ENCODE data around the gene TMEM273. TPM values are rescaled to one million over a fixed set of nuclear protein-coding genes. Genes with fewer than 3 reads are reported as not detected.

Gene TMEM273
- polyA plus RNA-seq, 1 donor (not counting 4 experiments of a cell fraction or from before 2014, with no cell fraction given) = not detected

- FAIRE-seq = no peak
Observed at GRCh38 chr10:49175587-49176309, 12.4 kb downstream of the TMEM273 start.

GRCh38 chr10:49174926-49175500 lies 13.2 kb downstream of the TMEM273 start:
- H2AFZ ChIP-seq (ENCODE audit: control insufficient read depth, low read length) = no peak overlapping the region
- H3K9me1 ChIP-seq (ENCODE audit: control insufficient read depth, extremely low read depth, insufficient read depth, low read length) = no peaks in the 10 kb centered on the region
- H3K36me3 ChIP-seq (ENCODE audit: control insufficient read depth in 2 of 2, extremely low read depth in 1 of 2, insufficient read depth in 2 of 2, low read length in 2 of 2) = no peaks in the 10 kb centered on the region
- no peak overlapping the region for H3K9ac ChIP-seq (ENCODE audit: control insufficient read depth, extremely low read depth, insufficient read depth, low read length)
- H3K27ac ChIP-seq (ENCODE audit: control insufficient read depth, insufficient read depth, low read length) = no peak overlapping the region
- H3K79me2 ChIP-seq (ENCODE audit: control insufficient read depth, insufficient read depth, low read length) = no peaks in the 10 kb centered on the region
- H4K20me1 ChIP-seq (ENCODE audit: control insufficient read depth, extremely low read depth, insufficient read depth, low read length) = no peaks in the 10 kb centered on the region
- H3K4me3 ChIP-seq (ENCODE audit: control insufficient read depth in 2 of 3, extremely low read depth in 1 of 3, insufficient read depth in 2 of 3, low read depth in 1 of 3, low read length in 3 of 3) = no peak overlapping the region
- peaks cover 1% of the 10 kb centered on the region for H3K27me3 ChIP-seq (ENCODE audit: control insufficient read depth, extremely low read depth, insufficient read depth, low read length)
- FAIRE-seq = no peak
- TF ChIP-seq CTCF (optimal IDR thresholded peaks at IDR 0.05 in 1 of 3, IDR thresholded peaks at IDR 0.05 in 1 of 3, conservative IDR thresholded peaks at IDR 0.05 in 1 of 3; ENCODE audit: extremely low read depth in 1 of 3, insufficient read depth in 2 of 3, low read length in 3 of 3) = no peak
- no peak for TF ChIP-seq EZH2 (IDR thresholded peaks at IDR 0.05; ENCODE audit: low read length)
- no peak for DNase-seq (ENCODE audit: low read depth, low spot score)
- H3K9me3 ChIP-seq (ENCODE audit: control insufficient read depth, low read depth, low read length) = no peaks in the 10 kb centered on the region
- no peak overlapping the region for H3K4me2 ChIP-seq (ENCODE audit: control insufficient read depth, extremely low read depth, insufficient read depth, low read depth, low read length)
- peaks cover 6% of the 10 kb centered on the region for H3K4me1 ChIP-seq (ENCODE audit: control insufficient read depth, extremely low read depth, insufficient read depth, low read length)
- dilution Hi-C loops (cut with MboI; ENCODE audit: extremely low pct_ligation_motif_present, low sequenced_read_pairs) = no loop called here

More at GRCh38 chr10:49175587-49176309, 12.4 kb downstream of the TMEM273 start:
- no peak overlapping the region for H3K9ac ChIP-seq (ENCODE audit: control insufficient read depth, extremely low read depth, insufficient read depth, low read length)
- H3K9me1 ChIP-seq (ENCODE audit: control insufficient read depth, extremely low read depth, insufficient read depth, low read length) = no peaks in the 10 kb centered on the region
- H3K4me3 ChIP-seq (ENCODE audit: control insufficient read depth in 2 of 3, extremely low read depth in 1 of 3, insufficient read depth in 2 of 3, low read depth in 1 of 3, low read length in 3 of 3) = no peak overlapping the region
- H3K27me3 ChIP-seq (ENCODE audit: control insufficient read depth, extremely low read depth, insufficient read depth, low read length) = peaks cover 4% of the 10 kb centered on the region
- H3K4me2 ChIP-seq (ENCODE audit: control insufficient read depth, extremely low read depth, insufficient read depth, low read depth, low read length) = no peak overlapping the region
- no peak for DNase-seq (ENCODE audit: low read depth, low spot score)
- TF ChIP-seq EZH2 (IDR thresholded peaks at IDR 0.05; ENCODE audit: low read length) (no peak), CTCF (optimal IDR thresholded peaks at IDR 0.05 in 1 of 3, IDR thresholded peaks at IDR 0.05 in 1 of 3, conservative IDR thresholded peaks at IDR 0.05 in 1 of 3; ENCODE audit: extremely low read depth in 1 of 3, insufficient read depth in 2 of 3, low read length in 3 of 3) (no peak)
- H3K4me1 ChIP-seq (ENCODE audit: control insufficient read depth, extremely low read depth, insufficient read depth, low read length) = peaks cover 6% of the 10 kb centered on the region
- H2AFZ ChIP-seq (ENCODE audit: control insufficient read depth, low read length) = no peak overlapping the region
- dilution Hi-C loops (cut with MboI; ENCODE audit: extremely low pct_ligation_motif_present, low sequenced_read_pairs) = no loop called here
- H3K27ac ChIP-seq (ENCODE audit: control insufficient read depth, insufficient read depth, low read length) = no peak overlapping the region
- no peaks in the 10 kb centered on the region for H4K20me1 ChIP-seq (ENCODE audit: control insufficient read depth, extremely low read depth, insufficient read depth, low read length)
- no peaks in the 10 kb centered on the region for H3K36me3 ChIP-seq (ENCODE audit: control insufficient read depth in 2 of 2, extremely low read depth in 1 of 2, insufficient read depth in 2 of 2, low read length in 2 of 2)
- no peaks in the 10 kb centered on the region for H3K9me3 ChIP-seq (ENCODE audit: control insufficient read depth, low read depth, low read length)
- H3K79me2 ChIP-seq (ENCODE audit: control insufficient read depth, insufficient read depth, low read length) = no peaks in the 10 kb centered on the region

Data from keratinocyte (primary cell).